Activated effector memory CD4-positive, alpha-beta T cell treated with anti-CD3 and anti-CD28 coated beads, Interleukin-2, amount 50 U/mL, for 16 hours (primary cell): ENCODE data around the gene NSG2.
"Not testable (repeated sequence)": the region's sequence is repeated elsewhere in the genome, so short reads cannot be mapped to it uniquely, and the experiment has no call there.

Experiments
- DNase-seq: peaks from one replicate; pipeline ENCODE4 v3.0.0-alpha.2; 2020

The NSG2 gene

GRCh38 chr5:174106997-174107655 is 61.6 kb downstream of the NSG2 start:
- no peak for DNase-seq

DNA sequence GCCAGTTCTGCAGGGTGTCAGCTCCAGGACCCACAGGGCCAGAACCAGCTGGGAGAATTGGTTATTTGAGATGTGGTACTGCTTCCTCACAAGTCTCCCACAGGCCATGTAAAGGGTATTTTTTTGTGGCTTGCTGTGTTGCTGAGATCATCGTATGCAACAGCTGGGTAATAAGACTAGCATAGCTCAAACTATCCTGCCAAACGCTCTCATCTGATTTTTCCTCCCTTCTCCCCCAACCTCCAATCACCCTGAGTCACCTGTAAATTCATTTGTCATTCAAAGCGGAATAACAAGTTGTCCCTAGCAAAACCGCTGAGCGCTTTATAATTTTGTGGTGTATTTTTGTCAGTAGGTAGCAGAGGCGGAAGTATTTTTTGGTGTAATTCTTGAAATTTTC is 63.2 kb downstream of the NSG2 start:
- no peak for DNase-seq

- DNase-seq: no peak
These were observed 64.3 kb downstream of the NSG2 start for GRCh38 chr5:174109698-174110260.

DNA sequence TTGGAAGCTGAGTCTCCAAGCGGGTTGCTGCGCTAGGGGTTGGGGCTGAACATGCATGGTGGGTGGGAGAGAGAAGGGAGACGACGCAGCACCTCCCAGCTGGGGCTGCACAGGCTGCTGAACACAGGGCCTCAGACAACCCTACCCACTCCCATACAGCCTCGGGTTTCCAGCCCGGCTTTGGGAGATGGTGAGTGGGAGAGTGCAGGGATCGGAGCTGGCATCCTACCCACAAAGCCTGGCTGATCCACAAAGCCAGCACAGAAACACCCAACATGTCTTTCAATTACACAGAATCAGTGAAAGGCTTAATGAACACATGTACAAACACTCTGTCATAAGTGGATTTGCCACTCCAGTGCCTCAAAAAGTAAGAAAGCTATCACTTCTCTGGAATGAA is 64.8 kb downstream of the NSG2 start:
- no peak for DNase-seq

GRCh38 chr5:174111287-174111973 is 65.9 kb downstream of the NSG2 start:
- DNase-seq: no peak

GRCh38 chr5:174115226-174115625 is 69.7 kb downstream of the NSG2 start:
- DNase-seq: no peak

DNA sequence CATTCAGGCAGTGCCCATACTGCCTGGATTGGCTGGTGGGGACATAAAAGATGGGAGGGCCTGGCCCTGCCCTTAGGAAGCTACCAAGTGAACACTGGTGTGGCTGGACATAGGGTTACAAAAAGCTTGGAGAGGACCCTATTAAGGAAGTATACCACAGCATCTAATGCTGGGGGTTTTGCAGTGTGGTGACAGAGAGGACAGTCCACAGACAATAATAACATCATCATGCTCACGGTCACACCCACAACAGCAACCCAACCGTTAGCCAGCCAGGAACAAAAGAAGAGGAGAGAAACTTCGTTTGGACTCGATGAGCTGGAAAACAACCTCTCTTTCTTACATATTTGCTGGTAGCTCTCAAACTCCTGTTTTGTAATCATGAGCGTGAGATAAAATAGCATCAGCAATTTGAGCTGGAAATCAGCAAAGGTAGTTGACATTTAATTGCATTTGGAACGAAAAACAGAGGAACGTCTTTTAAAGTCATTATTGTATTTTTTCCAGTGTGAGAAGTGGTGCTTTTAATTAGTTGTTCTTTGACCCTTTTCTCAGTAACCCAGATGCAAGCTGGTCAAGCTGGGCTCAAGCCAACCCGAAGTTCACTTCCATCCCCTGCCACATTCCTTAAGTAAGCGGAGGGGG is 73.4 kb downstream of the NSG2 start:
- DNase-seq: no peak

- DNase-seq: no peak
These were observed 74.0 kb downstream of the NSG2 start for GRCh38 chr5:174119468-174119881.

GRCh38 chr5:174120401-174121005 is 75.0 kb downstream of the NSG2 start:
- DNase-seq: no peak

GRCh38 chr5:174134545-174134944 is 89.0 kb downstream of the NSG2 start:
- no peak for DNase-seq

DNA sequence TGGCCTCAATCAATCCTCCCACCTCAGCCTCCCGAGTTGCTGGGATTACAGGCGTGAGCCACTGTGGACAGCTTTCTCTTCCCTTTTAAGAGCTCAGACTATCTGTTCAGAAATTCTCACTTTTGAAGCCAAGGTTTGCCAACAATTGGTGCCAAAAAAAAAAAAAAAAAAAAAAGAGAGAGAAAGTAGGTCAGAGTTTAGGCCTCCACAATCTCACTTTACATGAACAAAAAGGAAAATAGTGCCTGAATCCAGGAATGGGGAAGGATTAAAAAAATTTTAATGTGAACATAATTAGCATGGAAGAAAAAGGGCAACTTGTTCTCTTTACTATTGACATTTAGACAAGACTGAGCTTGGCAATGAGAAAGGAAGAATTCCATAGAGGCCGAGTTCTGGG is 94.1 kb downstream of the NSG2 start:
- no peak for DNase-seq

GRCh38 chr5:174140452-174141020 is 95.0 kb downstream of the NSG2 start:
- no peak for DNase-seq

- DNase-seq: no peak
These were observed 95.9 kb downstream of the NSG2 start for GRCh38 chr5:174141398-174141797.

- no peak for DNase-seq
These were observed 99.6 kb downstream of the NSG2 start for GRCh38 chr5:174145091-174145490.

DNA sequence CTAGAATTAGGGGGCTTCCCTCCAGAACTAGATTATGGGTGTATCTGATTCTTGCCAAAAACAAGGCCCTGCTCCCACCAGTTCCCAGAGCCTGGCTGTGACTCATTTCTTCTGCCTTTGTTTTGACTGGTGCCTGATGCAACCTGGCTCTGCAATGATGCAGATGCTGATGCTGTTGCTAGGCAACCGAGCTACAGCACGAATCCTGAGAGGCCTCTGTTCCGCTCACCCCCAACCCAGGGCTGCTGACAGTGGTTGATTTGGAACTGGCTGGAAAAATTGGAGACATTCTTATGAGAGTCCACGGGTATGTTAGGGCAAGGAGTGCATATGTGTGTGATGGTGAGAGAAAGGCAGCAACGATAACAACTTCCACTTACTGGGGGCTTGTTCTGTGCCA is 100.3 kb downstream of the NSG2 start:
- DNase-seq: no peak

DNA sequence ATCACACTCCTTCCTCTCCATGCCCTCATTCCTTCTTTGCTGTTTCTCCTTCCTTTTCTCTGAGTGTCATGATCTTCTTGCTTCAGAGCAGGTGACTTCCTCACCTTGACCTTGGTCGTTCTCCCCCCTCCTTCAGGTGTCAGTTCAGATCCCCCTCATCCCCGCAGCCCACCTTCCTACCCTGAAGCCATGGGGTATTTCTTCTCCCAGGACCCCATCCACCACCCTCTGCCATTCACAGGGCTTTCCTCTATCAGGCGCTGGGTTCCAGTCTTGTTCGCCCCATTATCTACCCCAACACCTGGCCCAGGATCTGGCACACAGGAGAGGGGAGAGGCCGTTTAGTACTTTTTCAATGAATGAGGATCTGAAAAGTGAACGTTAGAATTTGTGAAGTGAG is 101.0 kb downstream of the NSG2 start:
- no peak for DNase-seq

DNA sequence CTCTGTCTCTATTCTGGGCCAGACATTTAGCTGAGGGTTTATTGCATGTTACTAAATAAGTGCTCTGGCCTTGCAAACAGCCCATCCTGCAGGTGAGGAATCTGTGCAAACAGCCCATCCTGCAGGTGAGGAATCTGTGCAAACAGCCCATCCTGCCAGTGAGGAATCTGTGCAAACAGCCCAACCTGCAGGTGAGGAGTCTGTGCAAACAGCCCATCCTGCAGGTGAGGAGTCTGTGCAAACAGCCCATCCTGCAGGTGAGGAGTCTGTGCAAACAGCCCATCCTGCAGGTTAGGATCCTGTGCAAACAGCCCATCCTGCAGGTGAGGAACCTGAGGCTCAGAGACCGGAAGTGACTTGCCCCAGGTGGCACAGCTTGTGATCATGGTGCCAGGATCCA is 101.5 kb downstream of the NSG2 start:
- DNase-seq: not testable (repeated sequence)

GRCh38 chr5:174147551-174147950 is 102.0 kb downstream of the NSG2 start:
- DNase-seq: no peak

GRCh38 chr5:174148721-174149120 is 103.2 kb downstream of the NSG2 start:
- no peak for DNase-seq

DNA sequence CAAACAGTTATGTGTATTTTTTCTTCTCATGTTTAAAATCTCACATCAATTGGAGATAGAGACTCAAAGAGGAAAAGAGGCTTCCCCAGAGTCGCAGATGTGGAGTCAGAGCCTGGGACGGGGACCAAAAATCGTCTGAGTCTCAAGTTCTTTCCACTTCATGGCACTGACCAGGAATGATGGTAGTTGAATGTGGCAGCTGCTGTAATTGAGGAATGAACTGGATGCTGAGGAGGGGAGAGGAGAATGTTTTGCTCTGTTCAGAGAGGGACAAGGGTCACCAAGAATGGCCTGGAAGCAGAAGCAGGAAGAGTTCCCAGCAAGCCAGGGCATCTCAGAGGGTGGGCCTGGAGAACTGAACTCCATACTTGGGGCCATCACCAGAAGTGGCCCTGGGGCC is 103.9 kb downstream of the NSG2 start:
- DNase-seq: no peak

GRCh38 chr5:174149989-174150388 is 104.5 kb downstream of the NSG2 start:
- DNase-seq: no peak

DNA sequence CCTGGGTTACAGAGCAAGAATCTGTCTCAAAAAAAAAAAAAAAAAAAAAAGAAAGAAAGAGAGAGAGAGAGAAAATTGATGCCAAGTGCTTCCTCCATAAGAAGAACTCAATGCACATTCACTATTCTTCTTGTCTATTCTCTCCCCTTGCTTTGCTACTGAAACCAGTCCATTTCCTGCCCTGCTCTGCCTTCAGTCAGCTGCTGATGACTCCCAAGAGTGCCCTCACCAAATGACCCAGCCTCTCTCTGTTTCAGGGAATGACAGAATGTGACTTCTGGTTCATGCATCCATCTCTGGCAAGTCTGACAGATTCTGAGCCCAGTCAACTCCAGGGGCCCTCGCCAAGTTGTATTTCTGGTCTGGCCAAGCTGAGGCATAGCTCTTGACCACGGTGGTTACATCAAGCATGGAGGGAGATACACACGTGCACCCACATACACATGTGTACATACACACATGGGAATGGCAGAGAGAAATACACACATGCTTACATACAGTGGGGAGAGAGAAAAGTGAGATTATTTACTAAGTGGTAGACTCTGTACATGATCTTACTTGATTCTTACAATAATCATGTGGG is 106.2 kb downstream of the NSG2 start:
- DNase-seq: no peak

DNA sequence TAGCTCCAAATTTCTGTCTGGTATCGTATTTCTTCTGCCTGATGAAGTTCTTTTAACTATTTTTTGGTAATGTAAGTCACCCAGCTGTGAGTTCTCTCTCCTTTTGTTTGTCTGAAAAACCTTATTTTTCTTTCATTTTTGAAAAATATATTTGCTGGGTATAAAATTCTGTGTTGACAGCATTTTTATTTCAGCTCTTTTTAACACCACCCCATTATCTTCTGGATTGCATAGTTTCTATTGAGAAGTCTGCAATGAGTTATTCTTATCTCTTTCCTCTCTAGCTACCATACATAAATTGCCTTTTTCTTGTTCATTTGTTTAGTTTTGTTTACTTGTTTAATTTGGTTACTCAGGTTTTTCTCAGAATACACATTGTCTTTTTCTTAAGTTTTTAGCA is 109.1 kb downstream of the NSG2 start:
- no peak for DNase-seq
